SK-N-SH treated with all-trans-retinoic acid at 6 μM for 48 hours (cell line): Measurements from ENCODE around the gene C19orf33.

ENCODE experiments used
- ATAC-seq: fragments of 200-7000 bp; cut with Tn5 transposase; 3 replicates; pipeline ENCODE4 v1.9.1; 2020; ENCODE audit warnings: mild to moderate bottlenecking, moderate library complexity
- ARNTL ChIP-seq: fragments of 450-650 bp; formaldehyde crosslinking; IDR thresholded peaks from 2 replicates; pipeline ENCODE4 v1.5.0; 2020; ENCODE audit warnings: low read depth, mild to moderate bottlenecking, moderate library complexity, borderline replicate concordance
- BACH2 ChIP-seq: fragments of 250-450 bp; sonication (Bioruptor Pico); IDR thresholded peaks from 2 replicates; pipeline ENCODE4 v1.9.0; 2021; ENCODE audit warnings: mild to moderate bottlenecking, borderline replicate concordance
- CSDC2 ChIP-seq: fragments of 250-450 bp; sonication (Bioruptor Pico); IDR thresholded peaks from 2 replicates; pipeline ENCODE4 v1.5.0; 2020; ENCODE audit warnings: mild to moderate bottlenecking, moderate library complexity
- ESRRG ChIP-seq: fragments of 250-450 bp; sonication (Bioruptor Pico); IDR thresholded peaks from 2 replicates; pipeline ENCODE4 v1.6.1; 2021; ENCODE audit warnings: mild to moderate bottlenecking
- GLIS3 ChIP-seq: fragments of 250-450 bp; sonication (Bioruptor Pico); IDR thresholded peaks from 2 replicates; pipeline ENCODE4 v1.5.0; 2020; ENCODE audit warnings: mild to moderate bottlenecking, moderate library complexity
- ISL1 ChIP-seq: fragments of 250-450 bp; sonication (Bioruptor Pico); IDR thresholded peaks from 2 replicates; pipeline ENCODE4 v2.1.2; 2022; ENCODE audit warnings: mild to moderate bottlenecking, moderate library complexity
- POU6F1 ChIP-seq: fragments of 250-450 bp; sonication (Bioruptor Pico); IDR thresholded peaks from 2 replicates; pipeline ENCODE4 v1.8.0; 2021; ENCODE audit warnings: low read depth, mild to moderate bottlenecking, moderate library complexity, borderline replicate concordance
- RARB ChIP-seq: fragments of 250-450 bp; sonication (Bioruptor Pico); IDR thresholded peaks from 2 replicates; pipeline ENCODE4 v1.8.0; 2021; ENCODE audit warnings: mild to moderate bottlenecking, moderate library complexity
- SNAI2 ChIP-seq: fragments of 250-450 bp; sonication (Bioruptor Pico); IDR thresholded peaks from 2 replicates; pipeline ENCODE4 v1.5.0; 2020; ENCODE audit warnings: mild to moderate bottlenecking, moderate library complexity
- TOX ChIP-seq: fragments of 250-450 bp; sonication (Bioruptor Pico); IDR thresholded peaks from 2 replicates; pipeline ENCODE4 v1.8.0; 2021; ENCODE audit warnings: mild to moderate bottlenecking, moderate library complexity, borderline replicate concordance
- TSHZ2 ChIP-seq: fragments of 250-450 bp; sonication (Bioruptor Pico); IDR thresholded peaks from 2 replicates; pipeline ENCODE4 v1.5.0; 2020; ENCODE audit warnings: mild to moderate bottlenecking, moderate library complexity
- ZC3H10 ChIP-seq: fragments of 250-450 bp; sonication (Bioruptor Pico); IDR thresholded peaks from 2 replicates; pipeline ENCODE4 v1.5.1; 2021; ENCODE audit warnings: mild to moderate bottlenecking, moderate library complexity
- ZFP3 ChIP-seq: fragments of 250-450 bp; sonication (Bioruptor Pico); IDR thresholded peaks from 2 replicates; pipeline ENCODE4 v1.5.0; 2020; ENCODE audit warnings: mild to moderate bottlenecking, moderate library complexity
- ZFP30 ChIP-seq: fragments of 450-650 bp; formaldehyde crosslinking; IDR thresholded peaks from 2 replicates; pipeline ENCODE4 v1.5.0; 2022; ENCODE audit warnings: mild to moderate bottlenecking, moderate library complexity
- ZNF70 ChIP-seq: fragments of 450-650 bp; formaldehyde crosslinking; IDR thresholded peaks from 2 replicates; pipeline ENCODE4 v1.5.0; 2020; ENCODE audit warnings: mild to moderate bottlenecking, moderate library complexity
- ZNF8 ChIP-seq: fragments of 450-650 bp; formaldehyde crosslinking; IDR thresholded peaks from 2 replicates; pipeline ENCODE4 v1.5.0; 2020; ENCODE audit warnings: mild to moderate bottlenecking, moderate library complexity
- TF ChIP-seq, protein P1 (sequence below): fragments of 250-450 bp; sonication (Bioruptor Pico); IDR thresholded peaks from 2 replicates; pipeline ENCODE4 v1.8.0; 2020; ENCODE audit warnings: mild to moderate bottlenecking, moderate library complexity, borderline replicate concordance

The C19orf33 gene

GRCh38 chr19:38308926-38309614, 5.0 kb downstream of the C19orf33 start:
- ATAC-seq: no peak
- TF ChIP-seq ZC3H10 (CRISPR knock-in tag) (no peak), ARNTL (CRISPR knock-in tag) (no peak), ZFP30 (CRISPR knock-in tag) (no peak), RARB (CRISPR knock-in tag) (no peak), BACH2 (CRISPR knock-in tag) (no peak), SNAI2 (CRISPR knock-in tag) (no peak), TSHZ2 (CRISPR knock-in tag) (no peak), CSDC2 (no peak), ZFP3 (CRISPR knock-in tag) (no peak)
- TF ChIP-seq, protein P1, sequence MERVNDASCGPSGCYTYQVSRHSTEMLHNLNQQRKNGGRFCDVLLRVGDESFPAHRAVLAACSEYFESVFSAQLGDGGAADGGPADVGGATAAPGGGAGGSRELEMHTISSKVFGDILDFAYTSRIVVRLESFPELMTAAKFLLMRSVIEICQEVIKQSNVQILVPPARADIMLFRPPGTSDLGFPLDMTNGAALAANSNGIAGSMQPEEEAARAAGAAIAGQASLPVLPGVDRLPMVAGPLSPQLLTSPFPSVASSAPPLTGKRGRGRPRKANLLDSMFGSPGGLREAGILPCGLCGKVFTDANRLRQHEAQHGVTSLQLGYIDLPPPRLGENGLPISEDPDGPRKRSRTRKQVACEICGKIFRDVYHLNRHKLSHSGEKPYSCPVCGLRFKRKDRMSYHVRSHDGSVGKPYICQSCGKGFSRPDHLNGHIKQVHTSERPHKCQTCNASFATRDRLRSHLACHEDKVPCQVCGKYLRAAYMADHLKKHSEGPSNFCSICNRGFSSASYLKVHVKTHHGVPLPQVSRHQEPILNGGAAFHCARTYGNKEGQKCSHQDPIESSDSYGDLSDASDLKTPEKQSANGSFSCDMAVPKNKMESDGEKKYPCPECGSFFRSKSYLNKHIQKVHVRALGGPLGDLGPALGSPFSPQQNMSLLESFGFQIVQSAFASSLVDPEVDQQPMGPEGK: no peak

DNA sequence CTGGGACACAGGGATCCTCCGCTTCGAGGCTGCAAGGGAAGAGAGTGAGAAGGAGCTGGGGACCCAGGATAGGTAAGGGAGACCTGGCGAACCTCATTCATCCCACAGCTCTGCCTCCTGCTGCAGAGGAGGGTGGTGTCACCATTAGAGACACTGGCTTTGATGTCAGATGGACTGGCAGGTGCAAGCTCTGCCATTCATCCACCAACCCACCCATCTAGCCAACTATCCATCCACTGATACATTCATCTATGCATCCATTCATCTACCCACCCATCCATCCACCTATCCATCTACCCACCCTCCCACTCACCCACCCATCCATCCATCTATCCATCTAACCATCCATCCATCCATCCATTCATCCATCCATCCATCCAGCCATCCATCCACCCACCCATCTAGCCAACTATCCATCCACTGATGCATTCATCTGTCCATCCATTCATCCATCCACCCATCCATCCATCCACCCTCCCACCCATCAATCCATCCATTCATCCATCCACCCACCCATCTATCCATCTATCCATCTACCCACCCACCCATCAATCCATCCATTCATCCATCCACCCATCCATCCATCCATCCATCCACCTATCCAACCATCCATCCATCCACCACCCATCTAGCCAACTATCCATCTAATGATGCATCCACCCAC, 5.7 kb downstream of the C19orf33 start:
- ATAC-seq: no peak
- no peak for TF ChIP-seq ZFP3 (CRISPR knock-in tag)

GRCh38 chr19:38310279-38310670, 6.2 kb downstream of the C19orf33 start:
- ATAC-seq: no peak
- TF ChIP-seq ESRRG (CRISPR knock-in tag): no peak
- no peak for TF ChIP-seq ZNF70
- TF ChIP-seq GLIS3 (CRISPR knock-in tag): no peak
- TF ChIP-seq ISL1 (CRISPR knock-in tag): no peak
- no peak for TF ChIP-seq POU6F1 (CRISPR knock-in tag)
- no peak for TF ChIP-seq ZNF8 (CRISPR knock-in tag)
- no peak for TF ChIP-seq ZFP3 (CRISPR knock-in tag)
- TF ChIP-seq TSHZ2 (CRISPR knock-in tag): no peak
- TF ChIP-seq, protein P1: no peak
- TF ChIP-seq TOX (CRISPR knock-in tag): no peak
